ENCODE results near the gene SUN5. TPM values are rescaled to one million over a fixed set of nuclear protein-coding genes. Genes with fewer than 3 reads are reported as not detected.

SUN5 gene
- total RNA-seq, 6 experiments from 2014 or later, result not detected

- Mint-ChIP-seq H3K36me3 (ENCODE audit: low read depth) (no peaks in the 10 kb centered on the region), H3K27ac (no peak overlapping the region), H3K27me3 (ENCODE audit: insufficient read depth) (peaks cover 45% of the 10 kb centered on the region), H3K4me3 (no peak overlapping the region), H3K4me1 (ENCODE audit: low read depth) (no peaks in the 10 kb centered on the region), H3K9me3 (peaks cover 19% of the 10 kb centered on the region)
- no peak for TF ChIP-seq CTCF (IDR thresholded peaks at IDR 0.05)
- no peak for DNase-seq
These were observed 6.8 kb downstream of the SUN5 start for GRCh38 chr20:32997431-32997830.

GRCh38 chr20:32995802-32996201 lies 8.4 kb downstream of the SUN5 start:
- no peak overlapping the region for H3K27ac Mint-ChIP-seq
- H3K36me3 Mint-ChIP-seq (ENCODE audit: low read depth), result no peaks in the 10 kb centered on the region
- DNase-seq, result no peak
- H3K4me1 Mint-ChIP-seq (ENCODE audit: low read depth), result no peaks in the 10 kb centered on the region
- H3K27me3 Mint-ChIP-seq (ENCODE audit: insufficient read depth), result peaks cover 47% of the 10 kb centered on the region
- no peak overlapping the region for H3K4me3 Mint-ChIP-seq
- peaks cover 19% of the 10 kb centered on the region for H3K9me3 Mint-ChIP-seq
- TF ChIP-seq CTCF (IDR thresholded peaks at IDR 0.05), result peak; percentile 50

GRCh38 chr20:32993496-32994050 lies 10.7 kb downstream of the SUN5 start:
- Mint-ChIP-seq H3K9me3 (peaks cover 19% of the 10 kb centered on the region), H3K4me1 (ENCODE audit: low read depth) (no peaks in the 10 kb centered on the region), H3K27ac (no peak overlapping the region), H3K36me3 (ENCODE audit: low read depth) (no peaks in the 10 kb centered on the region), H3K4me3 (no peak overlapping the region), H3K27me3 (ENCODE audit: insufficient read depth) (peaks cover 39% of the 10 kb centered on the region)
- DNase-seq, result no peak
- TF ChIP-seq CTCF (IDR thresholded peaks at IDR 0.05), result no peak

- no peaks in the 10 kb centered on the region for H3K4me1 Mint-ChIP-seq (ENCODE audit: low read depth)
These were observed 12.2 kb downstream of the SUN5 start for GRCh38 chr20:32991792-32992641.

GRCh38 chr20:32991383-32991782 lies 12.8 kb downstream of the SUN5 start:
- Mint-ChIP-seq H3K36me3 (ENCODE audit: low read depth) (no peaks in the 10 kb centered on the region), H3K27me3 (ENCODE audit: insufficient read depth) (peaks cover 30% of the 10 kb centered on the region), H3K27ac (no peak overlapping the region), H3K4me1 (ENCODE audit: low read depth) (no peaks in the 10 kb centered on the region), H3K4me3 (no peak overlapping the region), H3K9me3 (peaks cover 19% of the 10 kb centered on the region)
- DNase-seq, result no peak
- TF ChIP-seq CTCF (IDR thresholded peaks at IDR 0.05), result no peak

More at GRCh38 chr20:32991792-32992641, 12.2 kb downstream of the SUN5 start:
- no peak for TF ChIP-seq CTCF (IDR thresholded peaks at IDR 0.05)
- H3K27ac Mint-ChIP-seq, result no peak overlapping the region
- H3K36me3 Mint-ChIP-seq (ENCODE audit: low read depth), result no peaks in the 10 kb centered on the region
- H3K9me3 Mint-ChIP-seq, result peaks cover 19% of the 10 kb centered on the region
- H3K27me3 Mint-ChIP-seq (ENCODE audit: insufficient read depth), result peaks cover 30% of the 10 kb centered on the region
- H3K4me3 Mint-ChIP-seq, result no peak overlapping the region
- DNase-seq, result no peak
